GM19239 (cell line): ENCODE results near the gene DBNDD2.

ENCODE experiments used
- DNase-seq: peaks from one replicate; pipeline ENCODE4 v3.0.0; 2011; ENCODE audit warnings: low spot score; ENCODE audit not compliant: insufficient read length
- FAIRE-seq: peaks from 2 replicates; lab custom pipeline; 2011; peaks lifted over from hg19 to GRCh38; lab: Jason Lieb, UNC

The DBNDD2 gene

DNA sequence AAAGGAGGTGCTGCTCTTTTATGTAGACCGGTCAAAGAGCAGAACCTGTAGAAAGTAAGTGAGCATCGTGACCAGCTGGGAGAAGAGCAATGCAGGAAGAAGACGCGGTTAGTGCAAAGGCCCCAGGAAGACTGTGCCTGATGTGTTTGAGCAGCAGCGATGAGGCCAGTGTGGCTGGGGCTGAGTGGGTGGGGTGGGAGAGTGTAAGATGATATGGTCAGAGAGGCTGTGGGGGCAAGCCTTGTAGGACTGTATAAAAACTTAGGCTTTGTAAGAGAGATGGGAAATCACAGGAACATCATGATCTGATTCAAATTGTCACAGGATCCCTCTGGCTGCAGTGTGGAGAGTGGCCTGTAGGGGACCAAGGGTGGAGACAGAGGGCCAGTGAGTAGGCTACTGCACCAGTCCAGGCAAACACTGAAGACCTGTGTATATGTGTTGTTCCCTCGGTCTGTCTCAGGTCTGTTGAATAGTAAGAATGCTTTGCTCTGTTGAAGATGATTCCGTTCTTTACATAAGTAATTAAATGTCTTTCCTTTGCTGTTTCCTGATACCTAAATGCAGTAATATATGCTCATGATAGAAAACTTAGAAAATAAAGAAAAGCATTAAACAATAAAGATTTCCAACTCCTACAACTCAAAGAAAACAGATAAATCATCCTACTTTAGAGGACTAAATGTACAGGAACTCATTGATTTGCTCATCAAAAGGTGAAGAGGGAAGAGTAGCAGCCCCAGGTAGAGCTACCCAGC, 37.9 kb downstream of the DBNDD2 start:
- DNase-seq = no peak
- FAIRE-seq = peak; percentile 23

GRCh38 chr20:45448270-45448669, 40.2 kb downstream of the DBNDD2 start:
- FAIRE-seq = no peak
- no peak for DNase-seq

DNA sequence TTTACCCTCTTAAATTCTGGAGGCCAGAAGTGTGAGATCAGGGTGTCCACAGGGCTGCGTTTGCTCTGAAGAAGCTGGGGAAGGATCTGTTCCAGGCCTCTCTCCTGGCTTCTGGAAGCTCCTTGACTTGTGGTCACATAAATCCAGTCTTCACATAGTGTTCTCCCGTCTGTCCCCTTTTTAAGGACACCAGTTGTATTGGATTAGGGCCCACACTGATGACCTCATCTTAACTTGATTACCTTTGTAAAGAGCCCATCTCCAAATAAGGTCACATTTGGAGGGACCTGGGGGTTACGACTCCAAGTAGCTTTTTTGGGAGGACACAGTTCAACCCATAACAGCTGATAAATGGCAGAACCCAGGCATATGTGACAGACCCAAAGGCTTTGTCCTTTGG, 41.4 kb downstream of the DBNDD2 start:
- FAIRE-seq = no peak
- DNase-seq = no peak

DNA sequence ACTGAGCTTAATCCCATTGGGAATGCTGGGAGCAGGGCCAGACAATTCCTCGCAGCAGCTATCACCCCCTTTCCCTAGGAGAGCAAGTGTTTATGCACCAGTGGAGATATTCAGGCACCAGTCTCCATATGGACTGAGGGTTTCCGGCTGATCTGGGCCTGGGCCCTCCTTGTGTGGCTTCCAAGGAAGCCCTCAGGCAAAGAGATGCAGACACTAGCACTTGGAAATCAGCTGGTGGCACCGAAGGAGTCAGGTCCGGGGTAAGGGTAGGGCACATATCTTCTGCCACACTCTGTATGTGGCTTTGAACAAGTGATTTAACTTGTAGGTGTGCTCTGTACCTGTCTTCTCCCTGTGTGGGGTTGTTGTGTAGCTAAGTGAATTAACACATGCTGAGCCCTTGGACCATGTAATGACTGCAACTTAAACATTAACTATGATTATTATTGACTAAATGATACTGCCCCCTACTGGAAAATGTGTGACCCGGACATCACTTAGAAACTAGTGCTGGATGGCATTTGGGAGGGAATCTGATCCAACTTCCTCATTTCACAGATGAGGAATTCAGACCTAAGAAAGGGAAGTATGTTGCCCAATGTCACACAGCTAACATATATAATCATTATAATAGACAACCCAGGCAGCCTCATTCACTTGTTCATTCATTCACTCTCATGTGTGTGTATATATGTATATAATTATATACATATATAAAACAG, 42.2 kb downstream of the DBNDD2 start:
- no peak for FAIRE-seq
- no peak for DNase-seq

DNA sequence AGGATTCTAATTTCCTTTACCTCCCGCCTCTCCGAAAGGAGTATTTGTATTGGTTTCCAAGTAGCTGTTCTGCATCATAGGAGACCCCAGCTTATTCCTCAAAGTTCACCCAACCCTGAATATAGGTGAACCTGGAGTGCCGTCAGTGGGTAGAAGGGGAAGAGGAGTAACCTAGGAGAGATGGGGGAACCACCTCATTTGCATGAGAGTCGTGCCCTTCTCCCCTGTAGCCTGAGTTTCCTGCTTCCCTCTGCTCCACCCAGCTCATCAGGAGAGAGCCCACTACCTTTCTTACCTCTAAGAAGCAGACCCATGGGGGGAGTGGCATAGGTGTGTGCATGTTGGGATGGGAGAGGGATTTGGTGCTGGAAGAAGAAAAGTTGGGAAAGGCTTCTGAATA, 44.1 kb downstream of the DBNDD2 start:
- FAIRE-seq (no peak), DNase-seq (no peak)

- DNase-seq (no peak), FAIRE-seq (no peak)
These were observed 44.9 kb downstream of the DBNDD2 start for GRCh38 chr20:45452772-45453691.

GRCh38 chr20:45456632-45457031, 48.5 kb downstream of the DBNDD2 start:
- FAIRE-seq (peak; percentile 44), DNase-seq (no peak)

DNA sequence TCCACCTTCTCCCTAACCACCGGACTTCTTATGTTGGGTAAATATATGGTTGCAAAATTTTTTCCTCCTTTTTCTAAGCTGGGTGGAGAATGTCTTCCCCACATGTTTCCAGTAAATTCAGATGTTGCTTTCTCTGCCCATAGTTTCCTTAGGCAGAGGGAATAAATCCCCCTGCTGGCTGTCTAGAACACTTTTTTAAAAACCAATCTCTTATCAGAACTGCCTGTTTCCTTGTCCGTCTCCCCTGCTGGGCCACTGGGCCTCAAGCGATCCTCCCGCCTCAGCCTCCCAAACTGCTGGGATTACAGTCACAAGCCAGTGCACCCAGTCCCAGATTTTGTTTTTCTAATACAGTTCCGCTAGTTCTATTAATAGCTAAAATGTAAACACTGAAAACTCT, 51.5 kb downstream of the DBNDD2 start:
- FAIRE-seq (peak; percentile 45), DNase-seq (no peak)
